CD8-positive, alpha-beta memory T cell (primary cell): ENCODE measurements around the gene MPG. TPM values are rescaled to one million over a fixed set of nuclear protein-coding genes. Genes with fewer than 3 reads are reported as not detected.
A peak's percentile ranks its signal among the peaks of the same experiment; 100 is the strongest.
"Not testable (repeated sequence)": the region's sequence is repeated elsewhere in the genome, so short reads cannot be mapped to it uniquely, and the experiment has no call there.

ENCODE experiments used
- CTCF ChIA-PET: fragments of 350-600 bp; sonication (Branson Sonifier 250); formaldehyde crosslinking; loops from one replicate; lab custom pipeline; 2021; ENCODE audit warnings: antibody characterized with exemption; lab: Charles Lee
- POLR2A ChIA-PET: fragments of 350-600 bp; sonication (Branson Sonifier 250); formaldehyde crosslinking; loops from one replicate; lab custom pipeline; 2021; ENCODE audit warnings: antibody characterized with exemption; lab: Charles Lee
- DNase-seq, 5 donors: peaks; one replicate each; pipeline versions ENCODE4 v3.0.0 to v3.0.0-alpha.2; 2020 to 2022; ENCODE audit warnings: mixed read lengths in 1 of 5
- H3K27ac ChIP-seq: one replicate; pipeline ENCODE4 v1.7.0; 2013; ENCODE audit warnings: low read depth, mild to moderate bottlenecking, low read length, moderate library complexity
- H3K27me3 ChIP-seq: 2 replicates; pipeline ENCODE4 v1.7.0; 2013; ENCODE audit warnings: low read length, mild to moderate bottlenecking; ENCODE audit not compliant: insufficient read depth, poor library complexity, severe bottlenecking
- H3K36me3 ChIP-seq: 2 replicates; pipeline ENCODE4 v1.7.0; 2013; ENCODE audit warnings: mild to moderate bottlenecking, low read length, moderate library complexity; ENCODE audit not compliant: insufficient read depth
- H3K4me1 ChIP-seq: 2 replicates; pipeline ENCODE4 v1.7.0; 2013; ENCODE audit warnings: mild to moderate bottlenecking, low read length, moderate library complexity; ENCODE audit not compliant: insufficient read depth
- H3K4me3 ChIP-seq: 2 replicates; pipeline ENCODE4 v1.7.0; 2013; ENCODE audit warnings: mild to moderate bottlenecking, low read length
- H3K9me3 ChIP-seq: 2 replicates; pipeline ENCODE4 v1.7.0; 2013; ENCODE audit warnings: mild to moderate bottlenecking, low read length
- H3K27ac Mint-ChIP-seq, 8 donors: one replicate each; pipeline ENCODE4 v1.8.0; 2020 to 2021; ENCODE audit warnings: mixed read lengths in 8 of 8, mild to moderate bottlenecking in 6 of 8, inconsistent platforms in 3 of 8, moderate library complexity in 3 of 8
- H3K27me3 Mint-ChIP-seq, 2 donors: one replicate each; pipeline ENCODE4 v1.8.0; 2020 to 2021; ENCODE audit warnings: mixed read lengths in 2 of 2, mild to moderate bottlenecking in 1 of 2, moderate library complexity in 1 of 2
- H3K36me3 Mint-ChIP-seq, 3 donors: one replicate each; pipeline ENCODE4 v1.8.0; 2020 to 2021; ENCODE audit warnings: mixed read lengths in 3 of 3, inconsistent platforms in 1 of 3, mild to moderate bottlenecking in 1 of 3
- H3K4me1 Mint-ChIP-seq, 3 donors: one replicate each; pipeline ENCODE4 v1.8.0; 2020 to 2021; ENCODE audit warnings: mixed read lengths in 3 of 3, inconsistent platforms in 1 of 3, mild to moderate bottlenecking in 1 of 3
- H3K4me3 Mint-ChIP-seq, 7 donors: one replicate each; pipeline ENCODE4 v1.8.0; 2020 to 2021; ENCODE audit warnings: mixed read lengths in 7 of 7, mild to moderate bottlenecking in 6 of 7, moderate library complexity in 4 of 7, inconsistent platforms in 2 of 7
- H3K9me3 Mint-ChIP-seq, 5 donors: one replicate each; pipeline ENCODE4 v1.8.0; 2020 to 2022; ENCODE audit warnings: mixed read lengths in 5 of 5, mild to moderate bottlenecking in 3 of 5, moderate library complexity in 2 of 5, inconsistent platforms in 1 of 5
- polyA plus RNA-seq: library from polyadenylated mRNA; unstranded; fragments of 300-500 nt; fragmentation: Illumina TruSeq; gene quantifications from one replicate; pipeline ENCODE4 v1.2.3, GENCODE V29; 2021
- total RNA-seq, 2 experiments: library from RNA; stranded (reverse); gene quantifications; one replicate each; pipeline ENCODE4 v1.2.3, GENCODE V29; 2021

The MPG gene
- total RNA-seq (10 to 100 TPM; 47.5 to 48.2 TPM), polyA plus RNA-seq (58.1 TPM)

- H3K4me1 ChIP-seq = peaks cover 22% of the 10 kb centered on the region
- POLR2A ChIA-PET = interaction anchor here (0.9 kb wide), 1 partner anchor 19 kb away, joined by 3 read pairs; no protein-coding TSS in a partner anchor
- DNase-seq = peak; percentile 71 to 88 (median 78)
- H3K36me3 ChIP-seq = no peaks in the 10 kb centered on the region
- peaks cover 14% of the 10 kb centered on the region for H3K27me3 ChIP-seq
- H3K9me3 ChIP-seq = no peaks in the 10 kb centered on the region
- Mint-ChIP-seq H3K4me3 (peak within 1 kb of the TSS; percentile 87 to 93 (median 90)), H3K27ac (peak within 1 kb of the TSS; percentile 67 to 95 (median 83)), H3K27me3 (peaks cover 13 to 15% of the 10 kb centered on the region in 2 donors), H3K9me3 (no peaks in the 10 kb centered on the region), H3K36me3 (peaks cover 0 to 20% (median 0%) of the 10 kb centered on the region in 3 donors), H3K4me1 (peaks cover 21 to 43% (median 26%) of the 10 kb centered on the region in 3 donors)
- peak within 1 kb of the TSS; percentile 85 for H3K4me3 ChIP-seq
- CTCF ChIA-PET = interaction anchor here (1.3 to 3.9 kb wide), 3 partner anchors 12 to 29 kb away, joined by 3 to 24 read pairs (median 10); no protein-coding TSS in a partner anchor
- peak within 1 kb of the TSS; percentile 65 for H3K27ac ChIP-seq
Observed at GRCh38 chr16:77807-78443, at the start of gene MPG. MPG (plus strand) TSS chr16:78225; CDS start chr16:78310, 85 bp downstream.

- H3K9me3 ChIP-seq, H3K27ac Mint-ChIP-seq, H3K4me3 Mint-ChIP-seq, H3K36me3 Mint-ChIP-seq, H3K27me3 ChIP-seq, CTCF ChIA-PET, H3K4me1 ChIP-seq, DNase-seq, H3K27me3 Mint-ChIP-seq, H3K4me3 ChIP-seq, H3K9me3 Mint-ChIP-seq, H3K27ac ChIP-seq, POLR2A ChIA-PET, H3K36me3 ChIP-seq, H3K4me1 Mint-ChIP-seq: not testable (repeated sequence)
Observed at GRCh38 chr16:30627-31026, 47.4 kb upstream of the MPG start.

GRCh38 chr16:33154-33876, 44.7 kb upstream of the MPG start:
- H3K36me3 Mint-ChIP-seq, DNase-seq, H3K4me1 Mint-ChIP-seq, POLR2A ChIA-PET, H3K27me3 ChIP-seq, H3K4me1 ChIP-seq, H3K27ac ChIP-seq, H3K4me3 ChIP-seq, H3K9me3 Mint-ChIP-seq, H3K36me3 ChIP-seq, H3K27ac Mint-ChIP-seq, H3K27me3 Mint-ChIP-seq, H3K4me3 Mint-ChIP-seq, H3K9me3 ChIP-seq: not testable (repeated sequence)
- CTCF ChIA-PET = interaction anchor here (0.6 kb wide), 1 partner anchor 54 kb away, joined by 3 read pairs; no protein-coding TSS in a partner anchor

- ChIA-PET POLR2A (no interaction called here), CTCF (interaction anchor here (0.6 to 1.9 kb wide), 2 partner anchors 20 to 54 kb away, joined by 3 to 4 read pairs; partner anchors contain the start of genes POLR3K and SNRNP25)
- no peaks in the 10 kb centered on the region for H3K27me3 Mint-ChIP-seq
- Histone ChIP-seq H3K36me3 (no peaks in the 10 kb centered on the region), H3K4me1 (peaks cover 7% of the 10 kb centered on the region), H3K4me3 (no peak overlapping the region), H3K27me3 (no peaks in the 10 kb centered on the region), H3K9me3 (no peaks in the 10 kb centered on the region), H3K27ac (no peak overlapping the region)
- no peak for DNase-seq
- peak overlapping the region in 2 of 8 donors; percentile 6 to 58 for H3K27ac Mint-ChIP-seq
- no peak overlapping the region for H3K4me3 Mint-ChIP-seq
- peaks cover 10 to 17% (median 16%) of the 10 kb centered on the region in 3 donors for H3K4me1 Mint-ChIP-seq
- no peaks in the 10 kb centered on the region for H3K9me3 Mint-ChIP-seq
- H3K36me3 Mint-ChIP-seq = peaks cover 0 to 2% (median 0%) of the 10 kb centered on the region in 3 donors
Observed at GRCh38 chr16:33877-34647, 44.0 kb upstream of the MPG start.

GRCh38 chr16:34648-34987, 43.4 kb upstream of the MPG start:
- Histone ChIP-seq H3K36me3 (no peaks in the 10 kb centered on the region), H3K4me1 (peaks cover 12% of the 10 kb centered on the region), H3K9me3 (no peaks in the 10 kb centered on the region), H3K27me3 (no peaks in the 10 kb centered on the region), H3K27ac (no peak overlapping the region), H3K4me3 (no peak overlapping the region)
- H3K27me3 Mint-ChIP-seq = no peaks in the 10 kb centered on the region
- H3K9me3 Mint-ChIP-seq = no peaks in the 10 kb centered on the region
- ChIA-PET CTCF (interaction anchor here (1.9 kb wide), 1 partner anchor 19 kb away, joined by 4 read pairs; the partner anchor contains the start of genes POLR3K and SNRNP25), POLR2A (no interaction called here)
- H3K36me3 Mint-ChIP-seq = peaks cover 0 to 4% (median 0%) of the 10 kb centered on the region in 3 donors
- H3K27ac Mint-ChIP-seq = peak overlapping the region in 2 of 8 donors; percentile 6 to 58
- no peak overlapping the region for H3K4me3 Mint-ChIP-seq
- DNase-seq = no peak
- peaks cover 15 to 22% (median 21%) of the 10 kb centered on the region in 3 donors for H3K4me1 Mint-ChIP-seq

- no peaks in the 10 kb centered on the region for H3K36me3 ChIP-seq
Observed at GRCh38 chr16:35011-35677, 42.9 kb upstream of the MPG start.

GRCh38 chr16:35678-36305, 42.2 kb upstream of the MPG start:
- Histone ChIP-seq H3K4me1 (peaks cover 12% of the 10 kb centered on the region), H3K4me3 (no peak overlapping the region), H3K36me3 (no peaks in the 10 kb centered on the region), H3K27me3 (no peaks in the 10 kb centered on the region), H3K27ac (no peak overlapping the region), H3K9me3 (no peaks in the 10 kb centered on the region)
- Mint-ChIP-seq H3K4me1 (peaks cover 16 to 28% (median 27%) of the 10 kb centered on the region in 3 donors), H3K9me3 (no peaks in the 10 kb centered on the region), H3K36me3 (peaks cover 0 to 4% (median 0%) of the 10 kb centered on the region in 3 donors), H3K4me3 (peak overlapping the region in 1 of 7 donors; percentile 29), H3K27ac (peak overlapping the region in 2 of 8 donors; percentile 17 to 61), H3K27me3 (no peaks in the 10 kb centered on the region)
- POLR2A ChIA-PET = no interaction called here
- no peak for DNase-seq
- CTCF ChIA-PET = interaction anchor here (1.9 kb wide), 1 partner anchor 18 kb away, joined by 4 read pairs; the partner anchor contains the start of genes POLR3K and SNRNP25

More at GRCh38 chr16:35011-35677, 42.9 kb upstream of the MPG start:
- no peaks in the 10 kb centered on the region for H3K9me3 Mint-ChIP-seq
- no peaks in the 10 kb centered on the region for H3K27me3 Mint-ChIP-seq
- no peak for DNase-seq
- no peak overlapping the region for H3K4me3 ChIP-seq
- peaks cover 0 to 4% (median 0%) of the 10 kb centered on the region in 3 donors for H3K36me3 Mint-ChIP-seq
- no peaks in the 10 kb centered on the region for H3K9me3 ChIP-seq
- no peak overlapping the region for H3K4me3 Mint-ChIP-seq
- POLR2A ChIA-PET = no interaction called here
- peaks cover 16 to 28% (median 26%) of the 10 kb centered on the region in 3 donors for H3K4me1 Mint-ChIP-seq
- CTCF ChIA-PET = interaction anchor here (1.9 kb wide), 1 partner anchor 19 kb away, joined by 4 read pairs; the partner anchor contains the start of genes POLR3K and SNRNP25
- peaks cover 12% of the 10 kb centered on the region for H3K4me1 ChIP-seq
- H3K27ac ChIP-seq = no peak overlapping the region
- H3K27ac Mint-ChIP-seq = no peak overlapping the region
- H3K27me3 ChIP-seq = no peaks in the 10 kb centered on the region
